ENCODE data around the gene R3HDM1.
"Not testable (repeated sequence)": the region's sequence is repeated elsewhere in the genome, so short reads cannot be mapped to it uniquely, and the experiment has no call there.

Gene R3HDM1

GRCh38 chr2:135647836-135648579 is 116.7 kb downstream of the R3HDM1 start:
- FAIRE-seq, result no peak

GRCh38 chr2:135650721-135651120 is 119.4 kb downstream of the R3HDM1 start:
- no peak for FAIRE-seq

- FAIRE-seq, result no peak
Observed at GRCh38 chr2:135651717-135652116, 120.4 kb downstream of the R3HDM1 start.

- FAIRE-seq, result not testable (repeated sequence)
Observed at GRCh38 chr2:135654239-135654638, 123.0 kb downstream of the R3HDM1 start.

- FAIRE-seq, result no peak
Observed at GRCh38 chr2:135657806-135658582, 126.7 kb downstream of the R3HDM1 start.

GRCh38 chr2:135662088-135662487 is 130.8 kb downstream of the R3HDM1 start:
- FAIRE-seq, result no peak

GRCh38 chr2:135663148-135663700 is 131.9 kb downstream of the R3HDM1 start:
- no peak for FAIRE-seq

GRCh38 chr2:135664623-135665068 is 133.4 kb downstream of the R3HDM1 start:
- FAIRE-seq, result no peak

GRCh38 chr2:135667045-135667444 is 135.8 kb downstream of the R3HDM1 start:
- FAIRE-seq, result no peak

GRCh38 chr2:135674453-135674852 is 143.2 kb downstream of the R3HDM1 start:
- no peak for FAIRE-seq

GRCh38 chr2:135676031-135676430 is 144.7 kb downstream of the R3HDM1 start:
- FAIRE-seq, result no peak

GRCh38 chr2:135679125-135679524 is 147.8 kb downstream of the R3HDM1 start:
- no peak for FAIRE-seq

GRCh38 chr2:135685361-135685760 is 154.1 kb downstream of the R3HDM1 start:
- no peak for FAIRE-seq

- no peak for FAIRE-seq
Observed at GRCh38 chr2:135688978-135689377, 157.7 kb downstream of the R3HDM1 start.

GRCh38 chr2:135689679-135690078 is 158.4 kb downstream of the R3HDM1 start:
- FAIRE-seq, result no peak

- FAIRE-seq, result no peak
Observed at GRCh38 chr2:135694711-135695110, 163.4 kb downstream of the R3HDM1 start.

GRCh38 chr2:135698838-135699237 is 167.6 kb downstream of the R3HDM1 start:
- no peak for FAIRE-seq

- no peak for FAIRE-seq
Observed at GRCh38 chr2:135701442-135701841, 170.2 kb downstream of the R3HDM1 start.

- no peak for FAIRE-seq
Observed at GRCh38 chr2:135703300-135703699, 172.0 kb downstream of the R3HDM1 start.

GRCh38 chr2:135704075-135704474 is 172.8 kb downstream of the R3HDM1 start:
- not testable (repeated sequence) for FAIRE-seq

- no peak for FAIRE-seq
Observed at GRCh38 chr2:135708159-135708558, 176.9 kb downstream of the R3HDM1 start.

- peak; percentile 55 for FAIRE-seq
Observed at GRCh38 chr2:135709992-135710391, 178.7 kb downstream of the R3HDM1 start.

- not testable (repeated sequence) for FAIRE-seq
Observed at GRCh38 chr2:135715086-135715485, 183.8 kb downstream of the R3HDM1 start.
